Activated T-cell treated with anti-CD3 and anti-CD28 coated beads for 24 hours (primary cell): ENCODE measurements around the gene HSPA1B.
"Not testable (repeated sequence)": the region's sequence is repeated elsewhere in the genome, so short reads cannot be mapped to it uniquely, and the experiment has no call there.

Experiments
- DNase-seq: peaks from one replicate; pipeline ENCODE4 v3.0.0-alpha.2; 2020; ENCODE audit warnings: low read depth

Gene HSPA1B

DNA sequence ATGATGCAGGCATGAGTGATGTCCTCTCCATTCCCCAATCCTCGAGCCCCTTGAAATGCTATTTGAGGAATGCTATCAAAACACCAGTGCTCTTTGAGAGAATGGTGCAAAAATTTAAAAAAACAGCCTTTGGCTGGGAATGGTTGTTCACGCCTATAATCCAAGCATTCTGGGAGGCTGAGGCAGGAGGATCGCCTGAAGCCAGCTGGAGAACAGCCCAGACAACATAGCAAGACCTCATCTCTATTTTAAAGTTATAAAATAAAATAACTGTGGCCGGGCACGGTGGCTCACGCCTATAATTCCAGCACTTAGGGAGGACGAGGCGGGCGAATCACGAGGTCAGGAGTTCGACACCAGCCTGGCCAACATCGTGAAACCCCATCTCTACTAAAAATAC, 27.8 kb upstream of the HSPA1B start:
- DNase-seq, result no peak

DNA sequence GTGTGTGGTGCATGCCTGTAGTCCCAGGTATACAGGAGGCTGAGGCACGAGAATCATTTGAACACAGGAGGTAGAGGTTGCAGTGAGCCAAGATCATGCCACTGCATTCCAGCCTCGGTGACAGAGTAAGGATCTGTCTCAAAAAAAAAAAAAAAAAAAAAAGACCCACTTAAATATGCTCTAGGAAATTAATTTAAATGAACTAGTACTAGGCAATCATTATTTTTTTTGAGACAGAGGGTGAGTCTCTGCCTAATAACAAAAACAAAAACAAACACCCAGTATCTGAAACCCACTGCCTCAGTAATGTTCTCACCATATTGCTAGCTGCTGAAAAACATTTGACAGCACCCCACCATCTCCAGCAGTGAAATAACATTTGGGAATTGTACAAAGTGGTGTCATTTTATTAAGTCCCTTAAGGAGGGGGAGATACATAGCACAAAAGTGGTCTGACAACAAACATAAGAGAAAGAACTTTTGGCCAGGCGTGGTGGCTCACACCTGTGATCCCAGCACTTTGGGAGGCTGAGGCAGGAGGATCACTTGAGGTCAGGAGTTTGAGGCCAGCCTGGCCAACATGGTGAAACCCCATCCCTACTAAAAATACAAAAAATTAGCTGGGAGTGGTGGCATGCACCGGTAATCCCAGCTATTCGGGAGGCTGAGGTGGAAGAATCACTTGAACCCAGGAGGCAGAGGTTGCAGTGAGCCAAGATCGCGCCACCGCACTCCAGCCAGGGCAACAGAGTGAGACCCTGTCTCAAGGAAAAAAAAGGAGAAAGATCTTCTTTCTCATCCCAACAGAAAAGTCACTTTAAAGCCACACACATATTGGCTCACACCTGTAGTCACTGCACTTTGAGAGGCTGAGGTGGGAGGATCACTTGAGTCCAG, 26.3 kb upstream of the HSPA1B start:
- not testable (repeated sequence) for DNase-seq

- peak; percentile 6 for DNase-seq
Observed at GRCh38 chr6:31805939-31806469, 21.5 kb upstream of the HSPA1B start.

DNA sequence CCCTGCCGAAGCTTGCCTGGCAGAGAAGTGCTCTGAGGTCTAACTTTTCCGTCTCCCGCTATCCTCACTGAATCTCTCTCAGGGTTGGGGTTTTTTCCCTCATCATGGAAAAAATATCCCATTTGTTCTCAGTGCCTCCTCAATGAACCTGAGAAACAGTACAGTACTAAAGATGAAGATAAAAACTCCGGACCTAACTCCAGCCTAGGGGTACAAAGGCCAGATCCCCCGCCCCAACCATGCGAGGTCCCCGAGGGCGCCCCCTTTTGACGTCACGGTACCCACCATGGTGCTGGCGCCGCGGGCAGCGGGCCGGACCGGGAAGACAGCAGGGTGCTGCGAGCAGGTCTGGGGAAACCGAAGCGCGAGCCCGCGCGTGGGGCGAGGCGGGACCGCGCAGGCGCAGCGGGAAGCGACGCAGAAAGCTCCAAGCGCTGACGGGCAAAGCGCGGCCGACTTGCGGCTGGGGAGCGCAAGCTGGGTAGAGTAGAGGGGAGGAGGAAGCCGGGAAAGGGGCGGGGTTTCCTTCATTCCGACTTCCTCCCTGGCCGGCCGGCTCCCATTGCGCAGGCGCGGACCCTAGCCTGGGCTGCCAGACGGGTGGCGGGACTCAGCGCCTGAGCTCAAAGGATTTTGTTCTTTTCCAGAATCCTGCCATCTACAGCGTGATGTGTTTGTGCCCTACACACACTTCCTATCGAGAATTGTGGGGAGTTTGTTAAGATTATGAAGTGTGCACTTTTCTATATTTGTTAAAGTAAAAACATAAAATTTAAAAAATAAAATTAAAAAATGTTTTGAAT, 20.9 kb upstream of the HSPA1B start, which contains the start of gene LSM2:
Gene LSM2 (minus strand): TSS at position 497 of the 803 bp plus-strand sequence. CDS start 209 bp downstream, at position 288.
- peak; percentile 97 for DNase-seq

DNA sequence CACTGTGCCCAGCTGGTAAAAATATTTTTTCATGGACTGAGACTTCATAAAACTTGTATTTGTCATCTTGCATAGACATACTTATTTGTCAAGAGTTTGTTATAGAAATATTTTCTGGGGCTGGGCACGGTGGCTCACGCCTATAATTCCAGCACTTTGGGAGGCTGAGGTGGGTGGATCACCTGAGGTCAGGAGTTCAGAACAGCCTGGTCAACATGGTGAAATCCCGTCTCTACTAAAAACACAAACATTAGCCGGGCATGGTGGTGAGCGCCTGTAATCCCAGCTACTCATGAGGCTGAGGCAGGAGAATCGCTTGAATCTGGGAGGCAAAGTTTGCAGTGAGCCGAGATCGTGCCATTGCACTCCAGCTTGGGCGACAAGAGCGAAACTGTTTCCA, 18.9 kb upstream of the HSPA1B start:
- not testable (repeated sequence) for DNase-seq

- DNase-seq, result no peak
Observed at GRCh38 chr6:31811645-31812044, 15.9 kb upstream of the HSPA1B start.

GRCh38 chr6:31813465-31813849, 14.1 kb upstream of the HSPA1B start:
- DNase-seq, result no peak

- DNase-seq, result peak; percentile 56
Observed at GRCh38 chr6:31814677-31815024, 12.9 kb upstream of the HSPA1B start.

- DNase-seq, result peak; percentile 61
Observed at GRCh38 chr6:31815025-31815838, 12.3 kb upstream of the HSPA1B start, which contains the start of the genes HSPA1A and HSPA1L. Gene HSPA1A (plus strand): TSS chr6:31815543. CDS start chr6:31815757, 214 bp downstream. Gene HSPA1L (minus strand): TSS chr6:31815283. CDS start chr6:31811972, 3,311 bp downstream.

DNA sequence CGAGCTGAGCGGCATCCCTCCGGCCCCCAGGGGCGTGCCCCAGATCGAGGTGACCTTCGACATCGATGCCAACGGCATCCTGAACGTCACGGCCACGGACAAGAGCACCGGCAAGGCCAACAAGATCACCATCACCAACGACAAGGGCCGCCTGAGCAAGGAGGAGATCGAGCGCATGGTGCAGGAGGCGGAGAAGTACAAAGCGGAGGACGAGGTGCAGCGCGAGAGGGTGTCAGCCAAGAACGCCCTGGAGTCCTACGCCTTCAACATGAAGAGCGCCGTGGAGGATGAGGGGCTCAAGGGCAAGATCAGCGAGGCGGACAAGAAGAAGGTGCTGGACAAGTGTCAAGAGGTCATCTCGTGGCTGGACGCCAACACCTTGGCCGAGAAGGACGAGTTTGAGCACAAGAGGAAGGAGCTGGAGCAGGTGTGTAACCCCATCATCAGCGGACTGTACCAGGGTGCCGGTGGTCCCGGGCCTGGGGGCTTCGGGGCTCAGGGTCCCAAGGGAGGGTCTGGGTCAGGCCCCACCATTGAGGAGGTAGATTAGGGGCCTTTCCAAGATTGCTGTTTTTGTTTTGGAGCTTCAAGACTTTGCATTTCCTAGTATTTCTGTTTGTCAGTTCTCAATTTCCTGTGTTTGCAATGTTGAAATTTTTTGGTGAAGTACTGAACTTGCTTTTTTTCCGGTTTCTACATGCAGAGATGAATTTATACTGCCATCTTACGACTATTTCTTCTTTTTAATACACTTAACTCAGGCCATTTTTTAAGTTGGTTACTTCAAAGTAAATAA, 10.2 kb upstream of the HSPA1B start:
- DNase-seq, result not testable (repeated sequence)

- not testable (repeated sequence) for DNase-seq
Observed at GRCh38 chr6:31817929-31818511, 9.5 kb upstream of the HSPA1B start.

DNA sequence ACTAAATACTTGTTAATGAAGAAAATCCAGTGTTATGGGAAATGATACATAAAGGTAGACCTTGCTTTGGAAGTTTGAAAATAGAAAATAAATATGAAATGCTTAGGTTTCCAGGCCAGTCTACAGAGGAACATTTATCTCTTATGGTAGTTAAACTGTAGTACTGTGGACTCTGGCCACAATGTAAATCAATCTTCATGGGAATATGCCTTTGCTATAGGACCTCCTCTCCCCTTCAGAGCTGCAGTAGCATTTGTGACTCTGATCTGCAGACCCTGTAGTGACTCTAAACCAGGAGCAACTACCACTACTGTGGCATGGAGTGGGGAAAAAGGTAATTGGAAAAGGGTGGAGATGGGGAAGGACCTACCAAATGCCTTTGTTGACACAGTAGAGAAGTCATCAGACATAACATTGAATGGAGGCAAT, 7.7 kb upstream of the HSPA1B start:
- DNase-seq, result no peak

- DNase-seq, result not testable (repeated sequence)
Observed at GRCh38 chr6:31820399-31820798, 7.1 kb upstream of the HSPA1B start.

- DNase-seq, result no peak
Observed at GRCh38 chr6:31821301-31822035, 6.1 kb upstream of the HSPA1B start.

DNA sequence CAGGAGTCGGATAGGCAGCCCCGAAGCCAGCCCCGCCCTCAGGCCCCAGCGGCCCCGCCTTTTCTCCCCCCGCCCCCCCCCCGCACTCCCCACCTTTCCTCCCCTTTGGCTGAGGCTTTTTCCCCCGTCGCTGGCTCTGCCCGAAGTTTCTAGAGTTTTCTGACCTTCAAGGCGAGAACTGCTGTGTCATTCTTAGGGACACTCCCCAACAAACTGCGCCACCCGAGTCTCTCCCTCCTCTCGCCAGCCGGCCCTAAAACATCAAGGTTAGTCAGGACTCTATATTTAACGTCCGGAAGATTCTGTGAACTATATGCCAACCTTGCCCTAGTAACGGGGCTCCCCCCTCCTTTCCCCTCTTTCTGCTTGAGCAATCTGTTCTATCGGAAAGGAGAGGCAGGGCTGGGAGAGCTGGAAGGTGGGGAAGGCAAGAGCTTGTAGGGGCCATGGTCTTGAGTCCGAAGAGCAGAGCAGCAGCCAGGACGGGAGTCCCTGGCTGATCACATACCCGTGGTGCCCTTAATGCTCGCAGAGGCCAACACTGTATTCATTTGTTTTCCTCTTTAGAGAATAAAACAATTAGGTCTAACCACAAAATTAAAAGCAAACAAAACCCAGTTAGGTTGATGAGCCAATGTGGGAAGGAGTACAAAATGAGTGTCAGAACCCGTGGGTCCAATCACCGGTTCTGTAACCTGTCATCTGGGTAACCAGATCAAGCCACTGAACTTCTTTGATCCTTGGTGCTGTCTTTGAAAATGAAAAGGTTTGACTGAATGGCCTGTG, 5.3 kb upstream of the HSPA1B start:
- DNase-seq, result no peak

DNA sequence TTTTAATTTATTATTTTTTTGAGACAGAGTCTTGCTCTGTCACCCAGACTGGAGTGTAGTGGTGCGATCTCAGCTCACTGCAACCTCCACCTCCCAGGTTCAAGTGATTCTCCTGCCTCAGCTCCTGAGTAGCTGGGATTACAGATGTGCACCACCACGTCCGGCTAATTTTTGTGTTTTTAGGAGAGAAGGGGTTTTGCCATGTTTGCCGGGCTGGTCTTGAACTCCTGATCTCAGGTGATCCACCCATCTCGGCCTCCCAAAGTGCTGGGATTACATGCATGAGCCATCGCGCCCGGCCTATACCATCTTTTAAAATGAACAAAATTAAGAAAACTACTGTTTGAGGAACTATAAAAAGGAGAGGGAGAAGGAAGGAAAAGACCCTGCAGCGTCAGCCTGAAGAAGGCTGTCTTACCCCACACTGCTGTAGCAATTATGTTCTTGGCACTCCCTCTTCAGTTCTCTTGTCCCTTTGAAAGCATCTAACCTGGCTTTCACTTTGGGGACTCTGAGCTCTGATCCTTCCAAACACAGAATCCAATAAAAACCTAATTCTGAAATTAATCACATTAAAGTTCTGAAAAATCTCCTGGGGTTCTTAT, 3.8 kb upstream of the HSPA1B start:
- not testable (repeated sequence) for DNase-seq

- no peak for DNase-seq
Observed at GRCh38 chr6:31825553-31825952, 2.0 kb upstream of the HSPA1B start.

GRCh38 chr6:31826793-31827285, 699 bp upstream of the HSPA1B start:
- DNase-seq, result no peak
